ENCODE data around the gene PKHD1. TPM values are rescaled to one million over a fixed set of nuclear protein-coding genes. Genes with fewer than 3 reads are reported as not detected.
A peak's percentile ranks its signal among the peaks of the same experiment; 100 is the strongest.

PKHD1 gene
- total RNA-seq, 4 donors from 2014 or later = 0.16 to 0.60 (median 0.32) TPM

GRCh38 chr6:52098721-52099120, 11.3 kb upstream of the PKHD1 start:
- no peak overlapping the region for H3K27ac ChIP-seq
- no peak for DNase-seq
- intact Hi-C loops (cut with DNase I; ENCODE audit: low total_unique reads) = no loop called here
- no peak overlapping the region for H3K4me3 ChIP-seq
- in situ Hi-C loops (cut with MboI; ENCODE audit: low pct_ligation_motif_present in 1 of 4, low pct_unique_long_range_greater_than_20kb in 1 of 4, low sequenced_read_pairs in 3 of 4) = no loop called here
- peaks cover 6% of the 10 kb centered on the region for H3K27me3 ChIP-seq
- H3K9me3 ChIP-seq = no peaks in the 10 kb centered on the region
- WGBS, 2 donors (ENCODE audit: low coverage in 1 of 2) = 57 to 72% methylated on average over 1 of the region's 1 CpG
- peak in 2 of 5 experiments; percentile 11 to 15 for TF ChIP-seq CTCF (IDR thresholded peaks at IDR 0.05)
- TF ChIP-seq EP300 (IDR thresholded peaks at IDR 0.05; ENCODE audit: low read depth) = no peak
- H3K36me3 ChIP-seq = no peaks in the 10 kb centered on the region
- no peaks in the 10 kb centered on the region for H3K4me1 ChIP-seq

GRCh38 chr6:52089758-52090348, 2.4 kb upstream of the PKHD1 start:
- DNase-seq = no peak
- Histone ChIP-seq H3K27ac (no peak overlapping the region), H3K36me3 (no peaks in the 10 kb centered on the region), H3K4me3 (no peak overlapping the region), H3K4me1 (peaks cover 0 to 10% (median 3%) of the 10 kb centered on the region in 4 donors), H3K27me3 (no peaks in the 10 kb centered on the region), H3K9me3 (no peaks in the 10 kb centered on the region)
- in situ Hi-C loops (cut with MboI; ENCODE audit: low pct_ligation_motif_present in 1 of 4, low pct_unique_long_range_greater_than_20kb in 1 of 4, low sequenced_read_pairs in 3 of 4) (no loop called here), intact Hi-C loops (cut with DNase I; ENCODE audit: low total_unique reads) (no loop called here)
- 17 to 27% methylated on average over 1 to 2 of the region's 2 CpGs for WGBS, 2 donors (ENCODE audit: low coverage in 1 of 2)
- TF ChIP-seq POLR2AphosphoS5 (IDR thresholded peaks at IDR 0.05) = no peak
- TF ChIP-seq CTCF (IDR thresholded peaks at IDR 0.05) = no peak
- TF ChIP-seq EP300 (IDR thresholded peaks at IDR 0.05; ENCODE audit: low read depth) = no peak
- no peak for TF ChIP-seq POLR2A (IDR thresholded peaks at IDR 0.05)

GRCh38 chr6:52086741-52087140, 672 bp downstream of the PKHD1 start:
- intact Hi-C loops (cut with DNase I; ENCODE audit: low total_unique reads) = no loop called here
- Histone ChIP-seq H3K4me1 (peaks cover 0 to 10% (median 3%) of the 10 kb centered on the region in 4 donors), H3K27ac (no peak overlapping the region), H3K36me3 (no peaks in the 10 kb centered on the region), H3K27me3 (no peaks in the 10 kb centered on the region), H3K9me3 (no peaks in the 10 kb centered on the region), H3K4me3 (no peak overlapping the region)
- TF ChIP-seq CTCF (IDR thresholded peaks at IDR 0.05) (no peak), POLR2A (IDR thresholded peaks at IDR 0.05) (no peak)
- WGBS, 2 donors (ENCODE audit: low coverage in 1 of 2) = 74 to 83% methylated on average over 5 of the region's 5 CpGs
- no peak for DNase-seq
- in situ Hi-C loops (cut with MboI; ENCODE audit: low pct_ligation_motif_present in 1 of 4, low pct_unique_long_range_greater_than_20kb in 1 of 4, low sequenced_read_pairs in 3 of 4) = no loop called here

- Histone ChIP-seq H3K27ac (no peak overlapping the region), H3K36me3 (no peaks in the 10 kb centered on the region), H3K27me3 (no peaks in the 10 kb centered on the region), H3K4me3 (no peak overlapping the region), H3K4me1 (no peaks in the 10 kb centered on the region), H3K9me3 (no peaks in the 10 kb centered on the region)
- DNase-seq = no peak
- intact Hi-C loops (cut with DNase I; ENCODE audit: low total_unique reads) = no loop called here
- in situ Hi-C loops (cut with MboI; ENCODE audit: low pct_ligation_motif_present in 1 of 4, low pct_unique_long_range_greater_than_20kb in 1 of 4, low sequenced_read_pairs in 3 of 4) = no loop called here
- TF ChIP-seq EP300 (IDR thresholded peaks at IDR 0.05; ENCODE audit: low read depth) (no peak), POLR2AphosphoS5 (IDR thresholded peaks at IDR 0.05) (no peak), POLR2A (IDR thresholded peaks at IDR 0.05) (no peak), CTCF (IDR thresholded peaks at IDR 0.05) (no peak)
- 72% methylated on average over 4 of the region's 4 CpGs for WGBS, 2 donors (ENCODE audit: low coverage in 1 of 2)
These were observed 6.2 kb downstream of the PKHD1 start for GRCh38 chr6:52081237-52081636.
